EH (cell line): ENCODE data around the gene SETBP1.

Experiments
- DNase-seq: peaks from one replicate; pipeline ENCODE4 v3.0.0-alpha.2; 2015; ENCODE audit warnings: low read depth

Gene SETBP1

DNA sequence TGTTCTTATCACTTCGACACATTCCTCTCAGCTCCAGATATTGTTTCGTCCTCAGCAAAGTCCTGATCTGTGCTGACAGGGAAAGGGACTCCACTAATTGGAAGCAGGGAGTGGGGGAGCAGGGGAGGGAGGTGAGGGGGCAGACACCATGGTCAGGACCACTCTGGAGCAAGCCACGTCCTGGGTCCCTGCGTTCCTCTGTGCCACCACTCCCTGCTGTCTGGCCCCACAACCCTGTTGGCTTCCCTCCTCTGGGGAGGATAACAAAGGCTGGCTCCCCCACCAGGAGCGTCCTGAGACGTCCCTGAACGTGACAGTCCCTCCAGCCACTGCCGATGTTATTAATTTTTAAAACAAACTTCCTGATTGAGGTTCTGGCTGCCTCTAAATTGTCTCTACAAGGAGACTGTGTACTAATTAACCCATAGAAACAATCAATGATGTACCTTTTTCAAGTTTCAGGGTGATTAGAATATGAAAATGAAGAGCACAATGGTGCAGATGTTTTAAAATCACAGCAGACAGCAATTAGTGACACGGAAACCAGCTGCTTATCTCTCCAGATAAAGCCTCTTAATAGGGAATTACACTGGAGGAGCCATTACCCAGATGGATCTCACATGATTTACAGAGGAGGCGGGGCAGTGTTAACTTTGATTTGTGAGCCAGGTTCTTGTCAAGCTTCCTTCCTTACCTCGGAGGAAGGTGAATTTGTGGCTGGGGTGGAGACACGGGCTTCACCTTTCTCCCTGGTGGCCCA, 257.5 kb downstream of the SETBP1 start:
- DNase-seq = no peak

DNA sequence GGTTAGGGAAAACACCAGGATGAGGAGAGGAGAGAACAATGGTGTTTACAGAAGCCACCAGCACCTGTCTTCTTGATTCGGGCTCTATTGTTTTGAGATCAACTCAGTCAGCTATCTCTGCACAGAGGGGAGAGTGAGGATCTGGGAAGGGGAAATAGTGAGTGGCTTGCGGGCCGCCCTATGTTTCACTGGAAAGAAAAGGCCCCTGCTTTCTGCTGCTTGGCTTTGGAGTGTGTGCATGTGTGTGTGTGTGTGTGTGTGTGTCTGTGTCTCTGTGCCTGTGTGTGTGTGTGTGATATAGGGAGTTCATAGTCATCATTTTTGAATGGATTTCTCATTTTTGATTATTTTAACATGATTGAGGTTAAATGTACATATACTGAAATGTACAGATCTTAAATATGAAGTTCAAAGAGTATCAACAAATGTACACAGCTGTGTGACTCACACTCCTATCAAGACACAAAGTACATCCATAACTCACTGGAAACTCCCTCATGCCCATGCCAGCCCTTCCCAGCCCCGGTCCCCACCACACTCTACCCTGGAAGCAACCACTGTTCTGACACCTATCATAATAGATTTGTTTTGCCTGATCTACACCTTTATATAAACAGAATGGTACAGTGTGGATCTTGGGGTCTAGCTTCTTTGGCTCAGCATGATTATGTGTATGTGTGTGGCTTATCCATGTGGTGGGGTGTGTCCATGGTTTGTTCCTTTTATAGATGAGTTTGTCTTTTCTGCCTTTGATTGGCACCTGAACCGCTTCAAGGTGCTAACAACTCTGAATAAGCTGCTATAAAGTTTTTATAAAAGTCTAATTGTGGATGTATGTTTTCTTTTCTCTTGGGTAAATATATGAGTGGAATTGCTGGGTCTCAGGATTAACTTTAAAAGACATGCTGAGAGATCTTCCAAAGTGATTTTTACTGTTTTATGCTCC, 258.3 kb downstream of the SETBP1 start:
- DNase-seq = no peak

DNA sequence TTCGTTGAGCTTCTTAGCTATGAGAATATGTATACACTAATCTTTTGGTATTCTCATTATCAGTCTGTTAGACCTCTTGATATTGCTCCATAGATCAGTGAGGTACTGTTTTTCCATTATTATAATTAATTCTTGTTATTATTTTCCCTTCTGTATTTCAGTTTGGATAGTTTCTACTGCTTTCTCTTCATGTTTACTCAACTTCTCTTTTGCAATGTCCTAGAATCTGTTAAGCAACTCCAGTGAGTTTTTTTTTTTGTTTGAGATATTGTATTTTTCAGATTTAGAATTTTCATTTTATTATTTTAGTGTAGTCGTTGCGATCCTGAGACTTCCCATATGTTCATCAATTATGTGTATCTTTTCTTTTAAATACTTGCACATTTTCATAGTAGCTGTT, 260.8 kb downstream of the SETBP1 start:
- DNase-seq = no peak

DNA sequence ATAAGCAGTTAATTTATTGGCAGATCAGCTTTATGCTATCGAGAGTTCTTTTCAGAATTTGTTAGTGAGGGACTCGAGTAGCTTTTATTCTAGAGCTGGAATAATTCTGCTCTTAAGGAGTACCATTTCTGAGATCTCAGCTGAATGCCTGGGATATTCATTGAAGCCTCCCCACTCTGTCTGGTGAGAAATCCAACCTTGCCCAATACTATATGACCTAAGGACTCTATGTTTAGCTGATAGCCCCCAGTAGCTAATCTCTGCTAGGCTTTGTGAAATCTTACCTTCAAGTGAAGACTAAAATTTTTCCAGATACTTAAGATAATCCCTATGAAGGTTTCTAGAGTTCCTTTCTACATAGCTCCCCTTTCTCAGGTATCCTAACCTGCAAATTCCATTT, 261.4 kb downstream of the SETBP1 start:
- DNase-seq = no peak

DNA sequence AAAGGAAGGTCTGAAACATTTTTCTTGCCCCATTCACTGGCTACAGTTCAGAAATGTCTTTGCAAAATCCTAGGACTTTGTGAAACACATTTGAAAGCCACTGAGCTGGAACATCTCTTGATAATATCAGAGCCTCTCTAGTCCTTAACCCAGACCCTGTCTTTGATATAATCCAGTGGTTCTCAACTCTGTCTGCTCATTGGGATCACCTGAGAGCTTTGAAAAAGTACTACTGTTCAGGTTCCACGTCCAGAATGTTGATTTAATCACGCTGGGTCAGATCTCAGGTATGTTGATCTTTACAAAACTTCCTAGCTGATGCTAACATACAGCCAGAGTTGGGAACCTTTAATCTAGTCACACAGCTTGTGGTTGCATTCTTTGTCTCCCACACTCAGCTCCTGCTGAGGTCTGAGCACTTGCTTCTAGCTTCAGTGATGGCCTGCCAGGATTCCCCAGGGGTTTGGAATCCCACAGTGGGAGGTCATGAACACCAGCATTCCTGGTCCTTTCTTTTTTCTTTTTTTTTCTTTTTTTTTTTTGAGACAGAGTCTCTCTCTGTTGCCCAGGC, 262.7 kb downstream of the SETBP1 start:
- peak; percentile 75 for DNase-seq

DNA sequence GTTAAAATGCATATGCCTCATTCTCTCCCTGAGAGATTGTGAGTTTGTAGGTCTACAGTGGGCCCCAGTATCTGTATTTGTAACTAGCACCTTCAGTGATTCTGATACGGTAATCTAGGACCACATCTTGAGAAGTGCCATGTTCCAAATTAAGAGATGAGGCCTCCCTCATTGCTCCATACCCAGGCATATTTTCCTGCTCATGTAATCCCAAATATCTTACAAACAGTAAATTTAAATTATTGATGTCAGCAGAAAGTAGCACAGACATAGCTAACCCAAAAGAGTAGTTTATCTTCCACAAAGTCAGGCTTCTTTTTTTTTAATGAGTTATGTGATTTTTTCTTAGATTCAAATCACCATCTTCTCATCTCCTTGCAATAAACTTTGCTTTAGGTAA, 263.8 kb downstream of the SETBP1 start:
- DNase-seq = no peak

DNA sequence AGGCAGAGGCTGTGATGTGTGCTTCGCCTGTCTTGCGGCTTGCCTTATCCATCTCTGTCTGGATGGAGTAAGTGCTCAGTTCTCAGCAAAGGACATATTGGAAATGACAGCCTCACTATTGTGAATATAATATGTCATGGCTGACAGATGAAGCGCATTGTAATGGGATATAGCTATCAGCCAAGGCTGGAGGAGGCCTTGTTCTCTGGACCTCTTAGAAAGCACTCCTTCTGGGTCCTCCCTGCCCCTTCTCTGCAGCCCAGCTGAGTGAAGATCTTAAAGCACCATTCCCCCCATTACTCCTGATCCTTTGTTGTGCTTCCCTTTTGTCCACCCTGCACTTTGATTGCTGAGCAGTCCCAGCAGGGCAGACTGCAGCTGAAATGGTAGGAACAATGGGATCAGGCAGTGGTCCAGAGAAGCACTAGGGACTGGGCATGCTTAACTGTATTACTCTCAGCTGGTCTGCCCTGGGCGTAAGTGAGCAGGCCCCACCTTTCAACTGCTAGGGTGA, 265.3 kb downstream of the SETBP1 start:
- no peak for DNase-seq

DNA sequence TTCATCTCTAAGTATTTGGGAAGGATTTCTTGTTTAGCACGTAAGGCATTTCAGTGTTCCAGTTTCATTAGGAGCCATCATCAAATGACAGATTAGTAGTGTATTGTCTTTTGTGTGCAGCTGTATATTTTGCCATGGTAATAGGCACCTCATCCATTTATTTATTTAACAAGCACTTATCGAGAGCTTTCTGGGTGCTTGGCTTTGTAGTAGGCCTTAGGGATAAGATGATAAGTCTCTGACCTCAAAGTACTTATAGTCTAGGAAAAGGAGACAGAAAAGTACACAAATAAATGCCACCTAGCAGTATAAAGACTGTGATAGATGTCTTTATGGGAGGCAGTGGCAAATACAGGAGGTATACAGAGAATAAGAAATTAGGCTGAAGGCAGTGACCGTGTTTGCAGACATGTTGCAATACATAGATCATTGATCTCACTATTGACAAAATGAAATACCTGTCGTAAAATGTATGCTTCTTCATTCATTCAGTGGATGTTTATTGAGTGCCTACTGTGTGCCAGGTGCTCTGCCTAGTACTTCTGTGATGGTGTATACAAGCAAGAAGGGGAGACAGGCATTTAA, 265.9 kb downstream of the SETBP1 start:
- DNase-seq = no peak

DNA sequence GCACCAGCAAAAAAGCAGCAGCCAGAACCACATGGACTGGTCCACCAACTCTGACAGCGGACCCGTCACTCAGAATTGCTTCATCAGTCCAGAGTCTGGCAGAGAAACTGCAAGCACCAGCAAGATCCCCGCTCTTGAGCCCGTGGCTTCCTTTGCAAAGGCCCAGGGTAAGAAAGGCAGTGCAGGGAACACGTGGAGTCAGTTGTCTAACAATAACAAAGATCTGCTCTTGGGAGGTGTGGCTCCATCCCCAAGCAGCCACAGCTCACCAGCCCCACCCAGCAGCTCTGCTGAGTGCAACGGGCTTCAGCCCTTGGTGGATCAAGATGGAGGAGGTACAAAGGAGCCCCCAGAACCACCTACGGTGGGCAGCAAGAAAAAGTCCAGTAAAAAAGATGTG, 269.3 kb downstream of the SETBP1 start:
- no peak for DNase-seq

DNA sequence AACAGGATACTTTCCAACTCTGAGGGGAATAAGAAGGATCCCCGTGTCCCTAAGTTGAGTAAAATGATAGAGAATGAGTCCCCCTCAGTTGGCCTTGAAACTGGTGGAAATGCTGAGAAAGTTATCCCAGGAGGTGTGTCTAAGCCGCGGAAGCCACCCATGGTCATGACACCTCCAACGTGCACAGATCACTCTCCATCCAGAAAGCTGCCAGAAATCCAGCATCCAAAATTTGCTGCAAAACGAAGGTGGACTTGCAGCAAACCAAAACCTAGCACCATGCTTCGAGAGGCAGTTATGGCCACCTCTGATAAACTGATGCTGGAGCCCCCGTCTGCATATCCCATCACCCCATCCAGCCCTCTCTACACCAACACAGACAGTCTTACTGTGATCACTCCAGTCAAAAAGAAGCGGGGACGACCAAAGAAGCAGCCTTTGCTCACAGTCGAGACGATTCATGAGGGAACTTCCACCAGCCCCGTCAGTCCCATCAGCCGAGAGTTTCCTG, 270.1 kb downstream of the SETBP1 start:
- no peak for DNase-seq

DNA sequence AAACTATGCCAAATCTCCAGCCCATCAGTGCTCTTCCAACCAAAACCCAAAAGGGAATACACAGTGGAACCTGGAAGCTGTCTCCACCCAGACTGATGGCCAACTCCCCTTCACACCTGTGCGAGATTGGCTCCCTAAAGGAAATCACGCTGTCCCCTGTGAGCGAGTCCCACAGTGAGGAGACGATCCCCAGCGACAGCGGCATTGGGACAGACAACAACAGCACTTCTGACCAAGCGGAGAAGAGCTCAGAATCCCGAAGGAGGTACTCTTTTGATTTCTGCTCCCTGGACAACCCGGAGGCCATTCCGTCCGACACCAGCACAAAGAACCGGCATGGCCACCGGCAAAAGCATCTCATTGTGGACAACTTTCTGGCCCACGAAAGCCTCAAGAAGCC, 271.1 kb downstream of the SETBP1 start:
- DNase-seq = no peak

DNA sequence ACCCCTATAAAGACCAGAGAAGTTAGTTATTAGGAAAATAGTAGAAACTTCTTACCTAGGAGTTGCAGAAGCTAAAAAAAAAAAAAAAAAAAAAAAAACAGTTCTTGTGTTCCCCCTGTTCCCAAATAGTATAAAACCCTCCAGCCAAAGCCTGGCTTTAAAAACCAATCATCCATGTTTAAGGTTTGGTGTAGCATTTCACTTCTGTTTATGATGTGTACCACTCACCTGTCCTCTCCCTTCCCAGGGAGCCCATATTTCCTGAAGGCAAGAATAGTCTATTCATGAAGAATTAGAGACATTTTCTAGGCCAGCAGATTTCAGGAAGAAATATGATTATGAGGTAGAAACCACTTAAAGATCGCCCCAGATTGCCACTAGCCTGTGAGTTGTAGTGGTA, 273.6 kb downstream of the SETBP1 start:
- no peak for DNase-seq

DNA sequence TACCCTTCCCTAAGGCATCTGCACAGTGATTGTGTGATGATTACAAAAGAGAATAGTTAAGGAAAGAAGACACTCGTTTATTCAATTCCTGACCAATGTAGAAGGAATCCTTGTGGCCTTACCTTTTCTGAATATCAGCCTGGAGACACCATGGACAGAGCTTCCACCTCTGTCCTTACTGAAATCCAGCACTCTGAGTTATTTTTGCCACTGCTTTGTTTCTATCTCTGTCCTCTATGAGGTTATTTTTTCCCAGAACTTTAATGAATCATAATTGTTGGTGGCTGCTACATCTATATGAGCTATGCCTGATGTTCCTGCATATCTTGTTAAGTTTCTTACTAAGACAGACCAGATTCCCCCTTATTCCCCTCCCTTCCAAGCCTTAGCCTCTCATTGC, 275.1 kb downstream of the SETBP1 start:
- no peak for DNase-seq

DNA sequence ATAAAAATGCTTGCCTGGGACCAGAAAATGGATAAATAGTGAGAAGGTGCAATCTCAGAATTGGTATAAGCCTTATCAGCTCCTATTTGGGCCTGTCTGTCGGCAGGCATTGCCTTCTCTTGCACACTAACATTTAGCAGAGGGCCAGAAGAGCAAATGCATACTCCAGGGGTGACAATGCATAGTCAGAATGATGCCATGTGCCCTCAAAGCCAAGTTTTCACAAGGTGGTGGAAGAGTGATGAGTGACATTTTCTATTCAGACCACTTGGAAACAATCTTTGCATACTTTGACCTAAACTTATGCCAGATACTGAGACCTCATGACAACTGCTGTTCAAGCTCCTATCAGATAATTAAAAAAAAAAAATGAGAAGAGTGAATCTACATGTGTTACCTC, 276.3 kb downstream of the SETBP1 start:
- no peak for DNase-seq

DNA sequence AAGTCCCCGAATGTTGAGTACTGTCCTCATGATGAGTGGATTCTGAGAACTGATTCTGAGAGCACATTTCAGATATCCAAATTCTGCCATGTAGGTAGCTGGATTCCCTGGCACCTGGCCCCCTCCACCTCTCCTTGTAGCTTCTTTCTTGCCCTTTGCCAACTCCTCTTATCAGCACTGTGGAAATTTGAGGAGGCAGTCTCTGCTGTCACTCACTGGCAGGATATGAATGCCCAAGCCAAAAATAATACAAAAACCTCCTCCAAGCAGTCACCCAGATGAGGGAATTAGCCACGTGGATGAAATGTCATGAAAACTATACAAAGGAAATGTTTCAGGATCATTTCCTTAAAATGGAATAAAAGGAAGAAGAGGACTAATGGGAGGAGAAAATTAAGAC, 276.8 kb downstream of the SETBP1 start:
- DNase-seq = no peak

DNA sequence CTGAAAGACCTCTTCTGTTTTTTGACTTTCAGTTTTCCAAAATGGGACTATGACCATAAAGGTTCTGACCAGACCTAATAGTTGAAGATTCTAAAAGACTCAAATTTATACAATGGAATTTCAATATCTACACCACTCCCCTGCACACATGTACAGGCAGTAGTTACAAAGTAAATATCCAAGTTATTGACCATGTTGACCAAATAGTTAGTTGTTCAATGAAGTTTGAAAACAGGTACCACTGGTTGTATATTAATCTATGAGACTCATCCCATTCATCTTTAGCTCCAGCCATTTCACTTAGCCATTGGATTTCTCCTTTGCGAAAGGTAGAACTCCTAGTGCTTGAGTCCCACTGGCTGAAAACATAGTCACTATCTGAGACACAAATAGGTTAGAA, 277.4 kb downstream of the SETBP1 start:
- DNase-seq = no peak

DNA sequence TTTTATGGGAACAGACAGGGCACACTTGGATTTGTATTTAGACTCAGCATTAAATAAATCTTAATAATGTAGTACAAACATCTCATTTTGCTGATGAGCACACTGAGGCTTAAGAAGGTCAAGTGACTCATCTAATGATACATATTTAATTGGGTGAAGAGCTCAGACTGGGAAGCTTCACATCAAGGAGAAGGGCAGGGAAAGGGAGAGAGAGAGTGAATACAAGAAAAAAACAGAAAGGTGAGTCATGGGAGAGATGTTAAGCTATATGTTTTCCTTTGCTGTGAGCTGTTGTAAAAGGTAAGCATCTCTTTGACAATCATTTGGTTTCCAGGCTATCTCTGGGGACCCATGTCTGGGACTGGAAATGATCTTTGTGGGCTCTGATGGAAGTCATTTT, 277.8 kb downstream of the SETBP1 start:
- DNase-seq = peak; percentile 27

DNA sequence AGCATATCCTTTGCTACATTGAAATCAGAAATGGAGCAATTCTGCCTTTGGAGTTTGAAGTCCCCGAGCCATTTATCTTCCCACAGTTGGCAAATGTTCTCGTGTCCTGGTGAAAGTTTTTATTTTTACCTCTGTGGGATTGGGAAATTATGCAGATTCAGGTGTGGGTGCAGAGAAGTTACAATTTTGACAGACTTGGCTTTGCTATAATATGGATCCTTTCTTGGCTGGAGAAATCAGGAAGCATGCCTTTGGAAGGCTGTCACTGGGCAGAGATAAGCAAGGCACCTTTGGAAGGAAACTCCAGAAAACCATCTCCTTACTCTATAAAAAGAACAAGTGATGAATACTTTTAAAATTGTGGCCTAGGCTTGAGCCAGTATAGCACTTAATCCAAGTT, 278.3 kb downstream of the SETBP1 start:
- DNase-seq = no peak

DNA sequence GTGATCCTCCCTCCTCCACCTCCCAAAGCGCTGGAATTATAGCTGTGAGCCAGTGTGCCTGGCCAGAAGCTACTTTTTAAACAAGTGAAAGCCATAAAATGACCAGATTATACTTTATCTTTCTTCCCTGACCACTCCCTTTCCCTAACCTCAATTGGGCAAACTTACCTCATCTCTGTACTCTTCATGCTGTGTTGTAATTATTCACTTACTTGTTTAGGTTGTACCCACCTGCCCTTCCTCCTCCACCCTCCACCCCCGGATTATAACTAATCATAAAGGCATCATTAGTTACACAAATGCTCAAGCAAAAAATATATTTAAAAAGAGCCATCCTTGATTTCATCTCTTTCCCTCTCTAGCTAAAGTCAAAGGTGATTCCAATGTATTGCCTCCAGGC, 279.9 kb downstream of the SETBP1 start:
- no peak for DNase-seq

DNA sequence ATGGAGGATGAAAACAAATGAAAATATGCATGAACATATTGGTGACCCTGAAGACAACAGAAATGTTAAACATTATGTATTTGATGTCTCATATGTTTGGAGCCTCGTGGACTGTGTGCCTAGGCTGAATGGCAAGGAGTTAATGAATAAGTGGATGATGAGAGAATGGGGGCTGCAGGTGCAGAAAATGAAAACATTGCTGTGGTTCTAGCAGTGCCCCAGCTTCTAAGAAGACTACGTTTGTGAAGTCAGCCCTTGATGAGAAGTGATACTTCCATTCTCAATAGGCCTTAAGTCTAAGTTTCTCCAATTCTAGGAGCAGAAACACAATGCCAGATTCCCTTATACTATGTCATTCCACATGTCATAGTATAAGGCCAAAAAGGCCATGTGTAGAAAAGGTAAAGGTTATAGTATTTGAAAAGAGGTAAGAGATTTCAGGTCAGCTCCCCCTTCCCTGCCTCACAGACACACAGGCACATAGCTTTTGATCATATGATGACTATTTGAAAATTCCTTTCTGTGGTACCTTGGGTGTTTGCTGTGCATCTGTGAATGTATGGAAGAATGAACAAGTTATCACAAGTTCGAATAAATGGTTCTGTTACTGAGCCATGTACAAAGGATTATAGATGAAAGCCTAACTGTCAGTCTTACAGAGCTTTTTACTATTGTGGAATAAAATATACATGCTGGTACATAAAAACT, 280.8 kb downstream of the SETBP1 start:
- DNase-seq = no peak

DNA sequence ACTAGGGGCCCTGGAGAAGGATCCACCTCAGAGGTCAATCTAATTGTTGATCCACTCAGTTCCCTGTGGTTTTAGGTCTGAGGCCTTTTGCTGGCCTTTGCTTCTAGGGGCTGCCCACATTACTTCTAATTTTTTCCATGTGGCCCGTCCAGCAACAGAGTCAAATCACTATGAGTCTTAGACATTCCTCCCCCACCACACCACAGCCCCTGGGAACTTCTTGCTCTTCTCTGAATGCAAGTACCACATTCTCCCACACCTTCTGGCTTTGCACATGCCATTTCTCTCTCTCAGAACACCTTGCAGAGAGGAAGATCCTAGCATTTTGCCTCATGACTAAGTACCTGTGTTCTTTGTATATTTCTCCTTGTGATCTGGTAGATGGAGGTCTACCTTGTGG, 286.9 kb downstream of the SETBP1 start:
- DNase-seq = no peak

DNA sequence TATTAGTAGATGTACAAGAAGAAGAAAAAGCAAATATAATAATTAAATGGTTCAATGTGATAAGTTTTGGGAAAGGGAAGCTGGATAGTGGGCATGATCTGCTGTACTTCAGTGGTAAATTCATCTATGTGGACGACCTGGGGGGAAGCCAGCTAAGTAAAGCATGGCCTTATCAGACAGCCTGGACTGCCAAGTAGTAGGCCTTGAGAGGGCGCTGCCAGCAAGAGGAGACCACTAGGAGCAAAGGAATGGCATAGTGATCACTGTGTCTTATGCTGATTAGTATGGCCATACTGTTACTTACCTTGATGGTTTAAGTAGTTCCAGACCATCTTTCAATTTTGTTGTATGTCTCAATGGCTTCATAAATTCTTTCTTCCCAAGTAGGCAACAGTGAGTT, 287.6 kb downstream of the SETBP1 start:
- DNase-seq = no peak
